Brain microvascular endothelial cell (primary cell): ENCODE measurements around the gene PTPRN2.

Experiments
- DNase-seq: peaks from one replicate; pipeline ENCODE4 v3.0.0-alpha.2; 2020
- H3K27ac ChIP-seq: fragments of 250-450 bp; sonication (Bioruptor Pico); 2 replicates; pipeline ENCODE4 v1.5.1; 2020; ENCODE audit warnings: mild to moderate bottlenecking, moderate library complexity
- H3K27me3 ChIP-seq: fragments of 250-450 bp; sonication (Bioruptor Pico); replicated peaks from 2 replicates; pipeline ENCODE4 v1.5.1; 2020; ENCODE audit warnings: mild to moderate bottlenecking
- H3K36me3 ChIP-seq: fragments of 250-450 bp; sonication (Bioruptor Pico); replicated peaks from 2 replicates; pipeline ENCODE4 v1.5.1; 2020; ENCODE audit warnings: mild to moderate bottlenecking
- H3K4me3 ChIP-seq: 2 replicates; pipeline ENCODE4 v1.5.1; 2011; ENCODE audit warnings: low read depth, mild to moderate bottlenecking, control low read depth, low read length, moderate library complexity
- CTCF ChIP-seq: IDR thresholded peaks from 2 replicates; pipeline ENCODE4 v1.5.1; 2011; ENCODE audit warnings: low read depth, mild to moderate bottlenecking, moderate library complexity, low read length, control low read depth, inconsistent platforms; ENCODE audit errors: missing control alignments
- in situ Hi-C: cut with HindIII; loops from 2 replicates; pipeline ENCODE4 v1.10.0; 2017; ENCODE audit warnings: low sequenced_read_pairs, low pct_ligation_motif_present

The PTPRN2 gene

DNA sequence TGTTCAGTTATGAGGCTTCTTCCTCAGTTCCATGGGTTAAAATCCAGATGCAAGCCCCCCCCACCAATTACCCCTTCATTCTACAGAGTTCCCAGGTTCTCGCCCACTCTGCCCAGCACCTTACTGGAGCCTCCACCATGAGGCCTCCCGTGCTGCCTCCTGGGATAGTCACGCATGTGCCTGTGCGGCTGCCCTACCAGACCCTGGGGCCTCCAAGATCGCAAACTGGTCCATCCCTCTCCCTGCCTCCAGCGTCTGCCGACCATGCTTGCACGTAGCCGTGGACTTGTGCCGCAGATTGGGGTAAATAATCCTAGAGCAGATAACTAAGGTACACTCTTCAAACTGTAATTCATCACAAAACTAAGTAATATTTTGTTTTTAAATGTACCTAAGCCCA is 611.2 kb downstream of the PTPRN2 start:
- no peaks in the 10 kb centered on the region for H3K36me3 ChIP-seq
- H3K27me3 ChIP-seq: no peaks in the 10 kb centered on the region
- H3K4me3 ChIP-seq: no peak overlapping the region
- DNase-seq: no peak
- no peak overlapping the region for H3K27ac ChIP-seq
- in situ Hi-C loops: no loop called here
- no peak for TF ChIP-seq CTCF

DNA sequence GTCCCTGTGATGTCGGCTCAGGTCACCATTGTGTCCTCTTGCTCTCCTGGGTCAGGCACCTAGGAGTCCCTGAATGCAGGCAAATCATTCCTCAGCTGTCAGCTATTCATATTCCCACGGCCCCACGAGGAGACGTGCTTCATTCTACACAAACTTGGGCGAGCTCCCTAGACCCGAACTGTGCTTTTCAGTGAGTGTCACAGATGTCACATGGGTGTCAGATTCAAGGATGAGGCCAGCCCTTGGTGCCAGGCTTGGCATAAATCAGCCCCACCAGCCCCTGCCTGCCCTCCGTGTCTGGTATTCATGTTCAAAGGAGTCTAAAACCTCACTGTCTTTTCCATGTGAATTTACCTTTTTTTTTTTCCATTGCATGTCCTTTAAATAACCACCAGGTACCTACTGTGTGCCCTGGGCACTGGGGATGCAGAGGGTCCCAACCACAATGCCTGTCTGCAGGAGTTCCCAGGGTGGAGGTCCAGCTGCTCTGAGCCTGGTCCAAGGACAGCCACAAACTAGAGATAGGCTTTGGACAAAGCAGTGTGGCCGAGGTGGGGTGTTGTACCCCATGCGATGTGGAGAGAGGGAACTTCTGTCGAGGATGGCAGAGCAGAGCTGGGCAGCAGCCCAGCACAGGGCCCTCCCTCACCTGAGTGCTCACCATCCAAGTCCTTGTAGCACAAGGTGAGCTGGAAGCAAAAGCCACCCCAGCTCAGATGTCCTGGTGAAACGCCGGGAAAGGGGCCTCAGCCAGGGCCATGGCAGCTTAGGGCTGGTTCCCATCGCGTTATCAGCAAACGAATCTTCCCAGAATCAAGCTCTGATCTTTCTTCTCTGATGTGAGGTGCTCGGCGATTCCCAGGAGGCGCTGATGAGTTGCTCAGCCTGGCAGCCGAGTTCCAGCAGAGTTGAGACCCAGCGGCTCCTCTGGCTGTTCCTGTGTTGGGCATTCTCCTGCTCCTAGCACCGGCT is 611.9 kb downstream of the PTPRN2 start:
- no peaks in the 10 kb centered on the region for H3K36me3 ChIP-seq

GRCh38 chr7:157974678-157975230 is 612.9 kb downstream of the PTPRN2 start:
- TF ChIP-seq CTCF: no peak
- DNase-seq: no peak
- H3K36me3 ChIP-seq: no peaks in the 10 kb centered on the region
- H3K27ac ChIP-seq: no peak overlapping the region
- H3K27me3 ChIP-seq: no peaks in the 10 kb centered on the region
- H3K4me3 ChIP-seq: no peak overlapping the region
- in situ Hi-C loops: no loop called here

More for the DNA sequence above, 611.9 kb downstream of the PTPRN2 start:
- DNase-seq: no peak
- no peak for TF ChIP-seq CTCF
- Histone ChIP-seq H3K27me3 (no peaks in the 10 kb centered on the region), H3K4me3 (no peak overlapping the region), H3K27ac (no peak overlapping the region)
- in situ Hi-C loops: no loop called here

- in situ Hi-C loops: no loop called here
Observed at GRCh38 chr7:157973971-157974677, 613.5 kb downstream of the PTPRN2 start.

DNA sequence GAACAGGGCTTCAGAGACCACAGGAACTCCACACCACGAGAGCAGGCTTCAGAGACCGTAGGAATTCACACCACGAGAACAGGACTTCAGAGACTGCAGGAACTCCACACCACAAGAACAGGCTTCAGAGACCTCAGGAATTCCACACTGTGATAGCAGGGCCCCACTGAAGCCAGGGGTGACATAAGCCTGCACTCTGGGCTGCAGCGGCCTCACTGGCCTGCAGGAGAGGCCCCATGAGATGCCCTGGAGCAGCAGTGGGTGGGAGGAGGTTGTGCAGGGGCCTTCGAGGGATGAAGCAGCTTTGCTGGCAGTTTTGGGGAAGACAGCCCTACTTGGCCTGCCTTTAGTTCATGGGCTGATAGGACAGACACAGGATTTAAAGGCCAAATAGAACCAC is 614.7 kb downstream of the PTPRN2 start:
- no peak for DNase-seq
- in situ Hi-C loops: no loop called here

More at GRCh38 chr7:157973971-157974677, 613.5 kb downstream of the PTPRN2 start:
- Histone ChIP-seq H3K36me3 (no peaks in the 10 kb centered on the region), H3K27ac (no peak overlapping the region), H3K27me3 (no peaks in the 10 kb centered on the region), H3K4me3 (no peak overlapping the region)
- DNase-seq: no peak
- no peak for TF ChIP-seq CTCF

More for the DNA sequence above, 614.7 kb downstream of the PTPRN2 start:
- no peaks in the 10 kb centered on the region for H3K36me3 ChIP-seq
- TF ChIP-seq CTCF: no peak
- no peak overlapping the region for H3K4me3 ChIP-seq
- H3K27ac ChIP-seq: no peak overlapping the region
- H3K27me3 ChIP-seq: no peaks in the 10 kb centered on the region
